Activated CD8-positive, alpha-beta memory T cell treated with anti-CD3 and anti-CD28 coated beads for 48 hours (primary cell): Measurements from ENCODE around the gene ACTR6.
"Not testable (repeated sequence)": the region's sequence is repeated elsewhere in the genome, so short reads cannot be mapped to it uniquely, and the experiment has no call there.

Source experiments
- DNase-seq, 3 experiments: peaks; one replicate each; pipeline ENCODE4 v3.0.0-alpha.2; 2020; ENCODE audit warnings: low read depth in 2 of 3, low spot score in 2 of 3

The ACTR6 gene

DNA sequence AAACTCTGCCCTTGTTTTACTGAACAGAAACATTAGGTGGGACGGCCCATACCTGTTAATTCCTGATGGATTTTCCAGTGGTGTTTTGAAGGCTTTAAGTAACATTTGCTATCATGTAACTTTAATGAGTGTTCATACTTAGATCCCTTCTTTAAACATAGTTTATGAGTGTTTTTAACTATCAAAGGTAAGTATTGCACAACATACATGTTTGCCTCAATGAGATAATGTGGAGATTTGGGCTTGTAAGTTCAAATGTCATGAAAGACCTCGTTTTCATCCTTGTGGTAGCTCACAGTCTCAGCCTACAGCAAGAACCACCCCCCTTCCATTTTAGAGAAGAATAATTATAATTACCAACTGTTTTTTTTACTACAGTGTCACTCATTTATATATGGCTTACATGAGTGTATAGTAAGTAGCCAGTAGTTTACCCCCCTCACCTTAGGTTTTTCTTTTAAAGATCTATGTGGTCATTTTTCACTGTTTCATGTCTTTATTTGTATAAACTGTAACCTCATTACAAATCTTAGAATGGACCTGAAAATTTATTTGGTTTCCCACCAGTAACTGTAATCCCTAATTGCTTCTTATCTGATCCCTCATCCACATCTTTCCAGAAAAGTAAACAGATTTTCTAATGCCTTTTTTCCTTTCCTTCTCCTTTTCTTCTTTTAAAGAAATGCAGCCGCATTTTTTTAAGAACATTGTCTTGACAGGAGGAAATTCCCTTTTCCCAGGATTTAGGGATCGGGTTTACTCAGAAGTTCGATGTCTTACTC is 18.9 kb downstream of the ACTR6 start:
- no peak for DNase-seq

DNA sequence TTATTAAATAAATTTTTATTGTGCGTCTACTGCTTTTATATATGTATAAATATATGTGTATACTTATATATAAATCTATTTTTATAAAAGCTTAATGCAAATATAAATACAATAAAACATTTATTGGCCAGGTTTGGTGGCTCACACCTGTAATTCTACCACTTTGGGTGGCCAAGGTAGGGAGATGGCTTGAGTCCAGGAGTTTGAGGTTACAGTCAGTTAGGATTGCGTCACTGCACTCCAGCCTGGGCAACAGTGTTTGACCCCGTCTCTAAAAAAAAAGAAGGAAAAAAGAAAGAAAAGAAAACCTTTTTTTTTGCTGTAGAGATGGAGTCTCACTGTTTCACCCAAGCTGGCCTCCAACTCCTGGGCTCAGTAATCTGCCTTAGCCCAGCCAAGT is 20.9 kb downstream of the ACTR6 start:
- no peak for DNase-seq

DNA sequence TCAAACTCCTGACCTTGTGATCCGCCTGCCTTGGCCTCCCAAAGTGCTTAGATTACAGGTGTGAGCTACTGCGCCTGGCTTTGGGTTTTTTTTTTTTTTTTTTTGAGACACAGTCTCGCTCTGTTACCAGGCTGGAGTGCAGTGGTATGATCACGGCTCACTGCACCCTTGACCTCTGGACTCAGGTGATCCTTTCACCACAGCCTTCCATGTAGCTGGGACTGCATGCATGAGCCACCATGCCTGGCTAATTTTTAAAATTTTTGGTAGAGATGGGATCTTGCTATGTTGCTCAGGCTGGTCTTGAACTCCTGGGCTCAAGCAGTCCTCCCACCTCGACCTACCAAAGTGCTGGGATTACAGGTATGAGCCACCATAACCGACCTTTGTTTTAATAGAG is 21.6 kb downstream of the ACTR6 start:
- not testable (repeated sequence) for DNase-seq

DNA sequence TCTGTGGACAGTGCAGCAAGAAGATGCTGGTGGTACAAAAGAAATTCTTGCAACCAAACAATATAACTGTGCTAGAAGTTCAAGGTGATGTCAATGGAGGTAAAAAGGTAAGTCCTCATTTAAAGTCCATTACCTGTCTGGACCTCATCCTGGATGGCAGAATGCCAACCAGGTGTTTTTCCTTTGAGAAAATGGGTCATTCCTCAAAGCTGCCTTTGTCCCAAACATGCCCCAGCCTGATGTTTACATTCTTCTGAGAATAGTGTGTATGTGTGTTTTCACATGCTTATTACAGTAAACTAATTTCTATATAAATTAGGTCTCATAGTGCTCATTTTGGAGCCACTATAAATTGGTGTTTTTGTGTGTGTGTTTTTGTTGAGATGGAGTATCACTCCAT is 24.9 kb downstream of the ACTR6 start:
- no peak for DNase-seq

DNA sequence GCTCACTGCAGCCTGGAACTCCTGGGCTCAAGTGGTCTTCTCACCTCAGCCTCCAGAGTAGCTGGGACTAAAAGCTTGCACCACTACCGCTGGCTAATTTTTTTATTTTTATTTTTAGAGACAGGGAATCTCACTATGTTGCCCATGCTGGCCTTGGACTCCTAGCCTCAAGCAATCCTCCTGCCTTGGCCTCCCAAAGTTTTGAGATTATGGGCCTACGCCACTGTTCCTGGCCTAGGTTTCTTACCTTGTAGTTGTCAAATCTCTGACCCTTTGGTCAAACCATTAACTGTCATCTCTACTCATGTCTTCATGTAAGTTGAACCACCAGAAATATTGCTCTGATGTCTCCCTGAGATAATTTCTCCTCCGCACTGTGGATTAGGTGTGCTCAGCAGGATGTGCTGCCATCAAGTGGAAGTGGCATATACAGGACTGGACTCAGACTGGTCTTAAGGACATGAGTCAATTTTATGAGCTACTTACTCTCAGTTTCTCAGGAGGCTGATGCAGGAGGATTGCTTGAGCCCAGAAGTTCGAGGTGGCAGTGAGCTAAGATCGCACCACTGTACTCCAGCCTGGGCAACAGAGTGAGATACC is 28.5 kb downstream of the ACTR6 start:
- DNase-seq = no peak

DNA sequence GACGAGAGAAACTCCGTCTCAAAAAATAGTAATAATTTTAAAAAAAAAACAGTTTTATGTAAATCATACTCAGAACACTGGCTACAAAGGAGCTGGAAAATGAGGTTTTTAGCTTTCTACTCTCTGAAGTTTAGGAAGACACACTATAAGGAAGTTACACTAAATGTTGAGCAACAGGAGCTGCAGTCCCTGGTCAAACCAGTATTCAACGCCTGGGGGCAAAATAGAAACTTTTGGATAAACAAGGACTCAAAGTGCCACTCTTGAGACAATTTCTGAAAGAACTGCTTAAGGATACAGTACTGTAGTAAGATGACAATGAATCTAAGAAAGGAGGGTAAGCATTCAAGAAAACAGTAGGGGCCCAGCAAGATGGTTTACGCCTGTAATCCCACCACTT is 29.3 kb downstream of the ACTR6 start:
- no peak for DNase-seq

DNA sequence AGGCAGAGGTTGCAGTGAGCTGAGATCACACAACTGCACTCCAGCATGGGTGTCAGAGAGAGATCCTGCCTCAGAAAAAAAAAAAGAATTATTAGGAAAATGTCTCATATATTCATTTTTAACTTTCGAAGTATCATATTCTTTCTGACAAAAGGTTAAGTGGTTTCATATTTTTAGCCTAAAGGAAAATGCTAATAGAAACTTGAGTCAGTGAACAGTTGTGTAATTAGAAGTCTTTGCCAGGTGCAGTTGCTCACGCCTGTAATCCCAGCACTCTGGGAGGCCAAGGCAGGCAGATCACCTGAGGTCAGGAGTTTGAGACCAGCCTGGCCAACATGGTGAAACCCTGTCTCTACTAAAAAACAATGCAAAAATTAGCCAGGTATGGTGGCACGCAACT is 31.3 kb downstream of the ACTR6 start:
- not testable (repeated sequence) for DNase-seq

DNA sequence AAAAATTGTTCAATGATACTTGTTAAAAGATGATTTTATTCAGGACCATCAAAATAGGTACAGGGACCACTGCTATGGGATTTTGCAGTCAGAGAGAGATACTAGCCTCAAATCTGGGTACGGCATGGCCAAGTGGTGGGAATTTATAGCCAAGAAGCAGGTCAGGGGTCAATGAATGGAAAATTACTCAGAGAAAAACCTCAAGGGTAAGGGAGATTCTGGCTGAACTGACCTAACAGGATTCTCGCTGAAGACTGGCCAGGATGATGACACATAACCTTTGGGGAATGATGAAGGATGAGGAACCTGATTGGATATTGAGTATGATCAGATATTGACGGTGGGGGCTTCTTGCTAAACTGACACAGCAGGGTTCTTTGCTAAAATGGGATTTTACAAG is 33.6 kb downstream of the ACTR6 start:
- no peak for DNase-seq

DNA sequence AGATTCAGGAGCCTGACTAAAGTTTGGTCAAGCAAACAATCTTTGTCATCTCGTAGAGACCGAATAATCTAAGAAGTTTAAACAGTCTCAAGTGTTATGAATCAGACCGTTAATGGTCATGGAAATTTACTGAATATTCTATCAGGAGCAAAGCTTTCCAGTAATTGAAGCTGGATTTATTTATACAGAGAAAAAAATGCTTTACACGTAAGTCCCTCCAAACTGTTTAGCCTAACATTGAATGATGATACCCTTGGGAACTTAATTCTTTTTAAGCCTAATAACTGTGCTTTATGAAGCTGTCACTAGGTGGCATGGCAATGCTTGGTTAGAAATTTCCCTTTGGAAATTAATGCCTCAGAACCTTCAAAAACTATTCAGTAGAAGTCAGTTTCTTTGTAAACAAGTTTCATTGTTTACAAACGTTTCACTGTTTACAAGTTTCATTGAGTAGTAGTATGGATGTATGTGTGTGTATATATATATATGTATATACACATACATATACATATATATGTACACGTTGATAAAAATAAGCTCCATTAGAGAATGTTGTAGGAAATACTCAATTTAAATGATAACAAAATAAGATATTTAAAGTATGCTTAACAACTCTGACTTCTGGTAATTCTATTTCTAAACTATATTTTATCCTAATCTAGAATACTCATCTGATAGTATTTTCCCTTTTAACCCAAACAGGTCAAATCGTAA is 34.1 kb downstream of the ACTR6 start:
- DNase-seq = no peak

DNA sequence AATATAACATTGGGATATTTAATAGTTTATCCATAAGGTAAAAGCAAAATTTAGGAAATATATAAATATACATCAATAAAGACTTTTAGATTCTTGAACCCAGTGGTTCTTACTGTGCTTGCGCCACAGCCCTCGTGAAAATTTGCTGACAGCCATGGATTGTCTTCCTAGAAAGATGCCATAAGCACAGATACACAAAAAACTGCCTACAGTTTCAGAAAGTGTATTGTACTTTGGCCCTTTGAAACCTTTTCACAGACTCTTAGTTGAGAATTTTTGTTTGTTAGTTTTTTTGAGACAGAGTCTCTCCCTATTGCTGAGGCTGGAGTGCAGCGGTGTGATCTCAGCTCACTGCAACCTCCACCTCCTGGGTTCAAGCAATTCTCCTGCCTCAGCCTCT is 38.2 kb downstream of the ACTR6 start:
- DNase-seq = no peak

DNA sequence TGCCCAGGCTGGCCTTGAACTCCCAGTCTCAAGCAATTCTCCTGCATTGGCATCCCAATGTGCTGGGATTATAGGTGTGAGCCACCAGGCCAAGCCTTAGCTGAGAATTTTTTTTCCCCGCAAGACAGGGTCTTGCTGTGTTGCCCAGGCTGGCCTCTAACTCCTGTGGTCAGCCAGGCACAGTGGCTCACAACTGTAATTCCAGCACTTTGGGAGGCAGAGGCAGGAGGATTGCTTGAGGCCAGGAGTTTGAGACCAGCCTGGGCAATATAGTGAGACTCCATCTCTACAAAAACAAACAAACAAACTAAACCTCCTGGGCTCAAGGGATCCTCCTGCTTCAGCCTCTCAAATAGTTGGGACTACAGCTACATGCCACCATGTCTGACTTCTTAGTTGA is 39.0 kb downstream of the ACTR6 start:
- DNase-seq = no peak

DNA sequence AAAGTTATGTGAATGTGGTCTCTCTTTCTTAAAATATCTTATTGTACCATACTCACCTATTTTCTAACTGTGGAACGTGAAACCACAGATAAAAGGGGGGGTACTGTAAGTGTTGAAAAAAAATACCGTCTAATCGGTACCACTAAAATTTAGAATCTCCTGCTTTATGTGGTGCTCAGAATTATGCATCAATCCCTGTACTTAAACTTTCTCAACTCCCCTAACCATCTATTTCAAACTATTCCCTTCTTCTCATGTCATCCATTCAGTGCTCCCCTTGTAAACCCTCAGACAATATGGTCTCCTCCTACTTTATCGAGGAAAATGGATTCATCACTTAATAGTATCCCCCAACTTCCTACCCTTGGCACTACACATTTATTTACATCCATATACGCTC is 42.5 kb downstream of the ACTR6 start:
- no peak for DNase-seq

DNA sequence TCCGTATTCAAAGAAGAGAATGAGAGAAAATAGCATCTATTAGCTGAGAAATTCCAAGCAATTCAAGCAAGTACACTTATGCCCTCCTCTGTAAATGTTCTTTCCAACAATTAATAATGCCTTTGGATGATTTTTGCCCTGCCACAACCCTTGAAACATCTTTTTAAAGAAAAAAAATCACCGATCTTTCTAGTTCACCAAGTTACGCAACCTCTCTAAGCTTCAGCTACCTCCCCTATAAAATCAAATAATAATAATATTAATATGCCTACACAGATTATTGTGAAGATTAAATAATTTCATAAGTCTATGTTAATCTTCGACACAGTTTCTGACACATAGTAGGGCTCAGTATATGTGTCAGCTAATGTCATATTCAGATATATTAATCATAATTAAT is 47.1 kb downstream of the ACTR6 start:
- no peak for DNase-seq

DNA sequence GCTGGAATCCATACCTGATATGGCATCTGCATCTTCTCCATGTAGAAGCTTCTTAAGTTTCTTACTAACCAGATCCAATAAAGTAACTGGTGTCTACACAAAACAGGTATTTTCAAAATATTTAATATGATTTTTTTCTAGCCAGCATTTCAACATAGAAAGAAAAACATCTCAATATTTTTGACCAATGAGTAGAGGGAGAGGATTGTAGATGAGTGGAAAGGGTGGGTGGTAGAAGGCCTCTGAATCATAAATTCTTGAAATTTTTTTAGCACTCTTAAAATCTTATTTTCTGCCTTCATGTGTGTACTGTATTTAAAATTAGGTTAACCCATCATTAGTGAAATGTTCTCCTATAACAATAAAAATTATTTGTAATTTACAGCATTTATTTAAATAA is 48.3 kb downstream of the ACTR6 start:
- no peak for DNase-seq

DNA sequence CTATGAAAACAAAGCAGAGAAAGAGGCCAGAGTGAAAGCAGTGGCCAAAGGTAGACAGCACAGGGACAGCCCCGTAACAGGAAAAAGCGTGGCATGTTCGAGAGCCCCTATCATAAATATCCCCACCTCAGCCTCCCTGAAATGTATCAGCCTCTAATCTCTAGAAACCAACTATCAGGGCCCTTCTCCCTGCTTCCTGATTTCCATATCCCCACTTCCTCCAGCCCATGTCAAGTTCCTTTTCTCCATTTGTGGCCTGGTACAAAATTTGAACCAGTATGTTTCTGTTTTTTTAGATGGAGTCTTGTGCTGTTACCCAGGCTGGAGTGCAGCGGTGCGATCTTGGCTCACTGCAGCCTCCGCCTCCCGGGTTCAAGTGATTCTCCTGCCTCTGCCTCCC is 49.3 kb downstream of the ACTR6 start:
- no peak for DNase-seq

DNA sequence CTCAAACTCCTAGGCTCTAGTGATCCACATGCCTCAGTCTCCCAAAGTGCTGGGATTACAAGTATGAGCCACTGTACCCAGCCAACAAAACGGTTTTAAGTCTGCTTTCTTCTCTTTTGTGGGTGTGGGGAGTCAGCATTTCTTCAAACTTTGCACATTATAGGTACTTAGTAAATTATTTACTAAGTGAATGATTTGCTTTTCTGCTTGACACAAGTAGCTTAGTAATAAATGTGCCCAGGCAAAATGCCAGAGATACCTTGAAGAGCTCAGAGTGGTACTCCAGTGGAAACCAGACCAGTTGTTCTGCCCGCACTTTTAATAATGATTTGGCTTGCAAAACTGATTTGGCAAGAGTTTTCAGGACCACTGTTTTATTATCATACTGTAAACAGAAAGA is 51.3 kb downstream of the ACTR6 start:
- DNase-seq = no peak

DNA sequence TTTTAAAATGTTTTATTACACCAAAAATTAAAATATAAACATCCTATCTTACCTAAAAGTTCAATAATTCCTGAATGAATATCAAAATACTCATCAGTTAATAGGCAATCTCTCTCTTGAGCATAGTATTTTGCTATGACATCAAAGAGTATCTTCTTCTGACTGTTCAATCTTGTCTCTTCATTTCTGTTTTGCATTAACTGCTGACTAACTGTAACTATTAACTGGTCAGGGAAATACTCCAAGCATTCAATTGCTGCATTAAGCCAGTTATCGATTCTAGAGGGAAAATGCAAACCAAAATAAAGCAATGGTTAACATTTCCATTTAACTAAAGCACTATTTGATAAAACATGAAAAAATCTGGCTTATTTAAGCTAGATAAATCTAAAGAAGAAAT is 52.8 kb downstream of the ACTR6 start:
- no peak for DNase-seq

DNA sequence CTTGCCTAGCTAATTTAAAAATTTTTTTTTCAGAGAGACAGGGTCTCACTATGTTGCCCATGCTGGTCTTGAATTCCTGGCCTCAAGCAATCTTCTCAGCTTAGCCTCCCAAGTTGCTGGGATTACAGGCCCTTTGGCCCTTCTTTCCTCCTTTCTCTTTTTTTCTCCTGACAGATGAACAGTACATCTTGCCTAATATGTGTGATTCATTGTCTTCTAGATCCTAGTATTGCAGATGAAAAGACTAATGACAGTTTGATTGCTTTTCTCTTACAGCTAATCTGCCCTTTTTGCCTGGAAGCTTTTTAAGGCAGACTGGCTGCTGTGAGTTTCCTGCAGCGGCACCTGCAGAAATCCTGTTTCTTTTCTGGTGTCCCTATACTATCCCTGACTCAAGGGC is 54.3 kb downstream of the ACTR6 start:
- DNase-seq = no peak

DNA sequence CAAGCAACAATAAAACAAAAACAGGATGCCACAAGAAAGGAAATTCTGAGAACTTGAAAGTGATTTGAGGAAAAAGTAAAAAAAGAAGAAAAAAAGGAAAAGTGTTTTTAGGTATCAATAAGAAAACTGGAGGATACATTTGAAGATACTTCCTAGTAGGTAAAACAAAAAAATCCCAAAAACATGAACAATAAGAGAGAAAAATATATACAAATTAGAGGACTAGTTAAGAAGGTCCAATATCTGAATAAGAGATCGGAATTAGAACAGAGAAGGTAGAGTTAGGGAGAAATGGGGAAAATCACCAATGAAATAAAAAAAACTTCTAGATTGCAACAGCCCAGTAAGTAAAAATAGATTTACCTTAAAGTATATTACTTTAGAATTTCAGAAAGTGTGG is 57.5 kb downstream of the ACTR6 start:
- DNase-seq = no peak

DNA sequence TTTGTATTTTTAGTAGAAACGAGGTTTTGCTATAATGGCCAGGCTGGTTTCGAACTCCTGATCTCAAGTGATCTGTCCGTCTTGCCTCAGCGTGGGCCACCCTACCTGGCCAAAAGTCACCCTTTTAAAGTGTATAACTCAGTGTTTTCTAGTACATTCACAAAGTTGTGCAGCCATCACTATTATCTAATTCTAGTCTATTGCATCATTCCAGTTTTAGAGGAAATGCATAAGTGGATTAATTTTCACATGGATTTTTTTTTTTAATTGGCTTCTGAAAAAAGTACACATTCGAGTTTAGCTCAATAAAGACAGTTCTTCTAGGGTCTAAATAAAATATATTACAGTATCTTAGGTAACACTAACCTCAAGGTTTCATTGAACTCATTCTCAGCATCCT is 62.5 kb downstream of the ACTR6 start:
- no peak for DNase-seq

DNA sequence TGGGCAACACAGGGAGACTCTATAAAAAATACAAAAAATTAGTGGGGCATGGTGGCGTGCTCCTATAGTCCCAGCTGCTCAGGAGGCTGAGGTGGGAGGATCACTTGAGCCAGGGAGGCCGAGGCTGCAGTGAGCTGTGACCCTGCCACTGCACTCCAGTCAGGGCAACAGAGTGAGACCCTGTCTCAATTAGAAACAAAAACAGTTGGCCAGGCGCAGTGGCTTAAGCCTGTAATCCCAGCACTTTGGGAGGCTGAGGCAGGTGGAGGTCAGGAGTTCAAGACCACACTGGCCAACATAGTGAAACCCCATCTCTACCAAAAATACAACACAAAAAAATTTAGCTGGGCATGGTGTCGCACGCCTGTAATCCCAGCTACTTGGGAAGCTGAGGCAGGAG is 64.5 kb downstream of the ACTR6 start:
- not testable (repeated sequence) for DNase-seq

DNA sequence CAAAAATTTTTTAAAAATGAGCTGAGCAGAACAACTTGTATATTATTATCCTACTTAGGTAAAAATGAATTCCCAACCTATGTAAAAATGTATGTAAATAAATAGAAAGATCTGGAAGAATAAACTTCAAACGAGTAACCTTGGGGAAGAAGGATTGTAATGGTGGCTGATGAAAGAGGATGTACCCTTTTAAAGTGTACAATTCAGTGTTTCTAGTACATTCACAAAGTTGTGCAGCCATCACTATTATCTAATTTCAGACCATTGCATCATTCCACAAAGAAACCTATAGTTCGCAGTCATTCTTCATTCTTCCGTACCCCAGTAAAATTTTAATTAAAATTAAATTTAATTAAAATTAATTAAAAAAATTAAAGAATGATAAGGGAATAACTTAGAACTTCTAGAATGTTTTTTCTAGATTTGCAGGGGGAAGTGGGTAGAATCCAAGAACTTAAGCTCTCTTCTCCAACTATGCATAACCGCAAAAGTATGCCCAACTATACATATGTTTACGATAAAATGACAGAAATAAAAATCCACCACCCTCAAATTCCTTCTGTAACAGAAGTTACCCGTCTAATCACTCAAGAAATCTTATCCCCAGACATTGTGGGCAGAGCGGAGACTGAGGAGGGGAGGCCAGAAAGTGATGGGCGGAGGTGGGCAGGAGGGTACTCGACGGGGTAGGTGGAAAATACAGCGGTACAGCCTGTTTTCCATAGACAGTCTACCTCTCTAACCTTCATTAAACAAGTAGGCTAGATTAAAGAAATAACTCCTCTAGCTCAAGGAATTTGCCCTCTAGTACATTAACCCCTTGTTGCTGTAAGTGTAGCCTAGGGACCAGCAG is 65.3 kb downstream of the ACTR6 start:
- DNase-seq = no peak
